HUES6 (cell line): ENCODE measurements around the gene FAM90A1.
"Not testable (repeated sequence)": the region's sequence is repeated elsewhere in the genome, so short reads cannot be mapped to it uniquely, and the experiment has no call there.

Experiments
- H3K27ac ChIP-seq: 2 replicates; pipeline ENCODE4 v1.7.0; 2013; ENCODE audit warnings: low read depth, mild to moderate bottlenecking, low read length, inconsistent platforms
- H3K27me3 ChIP-seq: 2 replicates; pipeline ENCODE4 v1.6.1; 2013; ENCODE audit warnings: low read length; ENCODE audit not compliant: control insufficient read depth, insufficient read depth
- H3K36me3 ChIP-seq: 2 replicates; pipeline ENCODE4 v1.6.1; 2013; ENCODE audit warnings: low read length; ENCODE audit not compliant: control insufficient read depth, insufficient read depth
- H3K4me1 ChIP-seq: 2 replicates; pipeline ENCODE4 v1.6.1; 2013; ENCODE audit warnings: low read length; ENCODE audit not compliant: control insufficient read depth, insufficient read depth
- H3K4me3 ChIP-seq: 2 replicates; pipeline ENCODE4 v1.5.1; 2013; ENCODE audit warnings: low read depth, low read length
- H3K9ac ChIP-seq: one replicate; pipeline ENCODE4 v1.6.1; 2013; ENCODE audit warnings: mild to moderate bottlenecking, low read length
- H3K9me3 ChIP-seq: 2 replicates; pipeline ENCODE4 v1.6.1; 2013; ENCODE audit warnings: low read depth, low read length; ENCODE audit not compliant: control insufficient read depth, insufficient read depth

FAM90A1 gene

DNA sequence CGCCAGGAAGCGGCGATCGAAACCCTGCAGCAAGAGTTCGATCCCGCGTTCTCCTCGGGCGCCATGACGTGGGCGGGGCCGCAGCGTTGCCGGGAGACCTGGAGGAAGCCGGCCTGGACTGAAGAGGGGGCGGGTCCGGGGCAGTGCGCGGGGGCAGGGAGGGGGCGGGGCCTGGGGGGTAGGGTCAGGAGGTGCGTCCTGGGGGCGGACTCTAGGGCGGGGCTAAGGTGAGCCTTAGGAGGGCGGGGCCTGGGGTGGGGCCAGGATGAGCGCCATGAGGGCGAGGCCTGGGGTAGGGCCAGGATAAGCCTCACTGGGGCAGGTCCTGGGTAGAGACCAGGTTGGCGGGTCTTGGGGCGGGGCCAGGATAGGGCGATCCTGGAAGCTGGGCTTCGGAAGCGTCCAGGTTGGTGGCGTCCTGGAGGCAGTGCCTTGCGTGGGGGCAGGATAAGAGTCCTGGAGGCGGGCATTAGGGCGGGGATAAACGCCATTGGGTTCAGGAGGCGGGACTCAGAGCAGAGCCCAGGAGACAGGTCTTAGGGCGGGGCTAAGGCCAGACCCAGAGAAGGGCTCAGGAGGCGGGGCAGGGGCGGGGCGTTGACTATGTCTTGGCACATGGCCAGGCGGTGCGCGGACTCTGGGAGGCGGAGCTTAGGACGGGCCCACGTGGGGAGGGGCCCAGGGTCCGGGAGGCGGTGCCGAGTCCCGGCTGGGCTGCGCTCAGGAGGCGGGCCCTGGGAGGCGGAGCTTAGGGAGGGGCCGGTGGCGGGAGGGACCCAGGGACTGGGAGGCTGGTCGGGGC lies 15.7 kb upstream of the FAM90A1 start:
- H3K4me1 ChIP-seq, H3K36me3 ChIP-seq, H3K9me3 ChIP-seq, H3K27me3 ChIP-seq: not testable (repeated sequence)
- Histone ChIP-seq H3K4me3 (peak overlapping the region; percentile 92), H3K27ac (peak overlapping the region; percentile 71; the same call in 1 of the 2 replicates), H3K9ac (peak overlapping the region; percentile 91)

DNA sequence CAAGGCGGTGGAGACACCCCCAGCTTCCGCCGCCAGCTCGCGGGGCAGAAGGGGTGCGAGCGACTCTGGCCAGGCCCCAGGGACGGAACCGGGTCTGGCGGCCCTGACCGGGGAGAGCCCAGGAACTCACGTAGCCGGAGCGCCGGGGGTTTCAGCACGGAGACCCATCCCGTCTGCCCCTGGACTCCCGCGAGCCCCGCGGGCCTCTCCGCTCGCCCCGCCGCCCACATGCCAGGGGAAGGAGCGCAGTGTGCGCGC lies 15.1 kb upstream of the FAM90A1 start:
- not testable (repeated sequence) for H3K27me3 ChIP-seq, H3K36me3 ChIP-seq, H3K4me1 ChIP-seq, H3K9me3 ChIP-seq
- peak overlapping the region; percentile 71; the same call in 1 of the 2 replicates for H3K27ac ChIP-seq
- H3K4me3 ChIP-seq = peak overlapping the region; percentile 92
- peak overlapping the region; percentile 91 for H3K9ac ChIP-seq

- not testable (repeated sequence) for H3K9me3 ChIP-seq, H3K36me3 ChIP-seq, H3K27me3 ChIP-seq, H3K4me1 ChIP-seq
- Histone ChIP-seq H3K9ac (peak overlapping the region; percentile 91), H3K27ac (peak overlapping the region; percentile 71; the same call in 1 of the 2 replicates), H3K4me3 (peak overlapping the region; percentile 92)
Measured at GRCh38 chr12:8241917-8242621, 14.7 kb upstream of the FAM90A1 start.

GRCh38 chr12:8240340-8241114 lies 13.1 kb upstream of the FAM90A1 start:
- not testable (repeated sequence) for H3K4me1 ChIP-seq, H3K4me3 ChIP-seq, H3K27me3 ChIP-seq, H3K9ac ChIP-seq, H3K27ac ChIP-seq, H3K36me3 ChIP-seq, H3K9me3 ChIP-seq

DNA sequence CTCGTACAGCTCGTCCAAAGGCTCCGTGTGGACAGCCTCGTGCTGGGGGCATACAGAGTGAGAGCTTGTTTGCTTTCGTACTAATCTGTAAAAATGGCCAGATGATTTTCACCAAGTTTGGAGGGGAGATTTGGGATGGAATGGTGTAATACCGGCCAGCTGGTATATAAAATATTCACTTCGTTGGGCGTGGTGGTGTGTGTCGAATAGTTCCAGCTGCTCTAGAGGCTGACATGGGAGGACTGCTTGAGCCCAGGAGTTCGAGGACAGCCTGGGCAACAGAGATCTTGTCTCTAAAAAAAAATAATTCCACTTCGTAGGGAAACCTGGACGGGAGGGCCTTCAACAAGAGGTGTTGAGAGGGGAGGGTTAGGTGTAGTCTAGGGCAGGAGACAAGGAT lies 9.6 kb upstream of the FAM90A1 start:
- not testable (repeated sequence) for H3K4me3 ChIP-seq, H3K9ac ChIP-seq, H3K36me3 ChIP-seq, H3K27me3 ChIP-seq, H3K4me1 ChIP-seq, H3K27ac ChIP-seq, H3K9me3 ChIP-seq

- H3K27ac ChIP-seq, H3K9me3 ChIP-seq, H3K9ac ChIP-seq, H3K4me1 ChIP-seq, H3K36me3 ChIP-seq, H3K4me3 ChIP-seq, H3K27me3 ChIP-seq: not testable (repeated sequence)
Measured at GRCh38 chr12:8235316-8236157, 8.1 kb upstream of the FAM90A1 start.

- H3K4me1 ChIP-seq, H3K36me3 ChIP-seq, H3K9ac ChIP-seq, H3K4me3 ChIP-seq, H3K27ac ChIP-seq, H3K9me3 ChIP-seq, H3K27me3 ChIP-seq: not testable (repeated sequence)
Measured at GRCh38 chr12:8234746-8235145, 7.3 kb upstream of the FAM90A1 start.

DNA sequence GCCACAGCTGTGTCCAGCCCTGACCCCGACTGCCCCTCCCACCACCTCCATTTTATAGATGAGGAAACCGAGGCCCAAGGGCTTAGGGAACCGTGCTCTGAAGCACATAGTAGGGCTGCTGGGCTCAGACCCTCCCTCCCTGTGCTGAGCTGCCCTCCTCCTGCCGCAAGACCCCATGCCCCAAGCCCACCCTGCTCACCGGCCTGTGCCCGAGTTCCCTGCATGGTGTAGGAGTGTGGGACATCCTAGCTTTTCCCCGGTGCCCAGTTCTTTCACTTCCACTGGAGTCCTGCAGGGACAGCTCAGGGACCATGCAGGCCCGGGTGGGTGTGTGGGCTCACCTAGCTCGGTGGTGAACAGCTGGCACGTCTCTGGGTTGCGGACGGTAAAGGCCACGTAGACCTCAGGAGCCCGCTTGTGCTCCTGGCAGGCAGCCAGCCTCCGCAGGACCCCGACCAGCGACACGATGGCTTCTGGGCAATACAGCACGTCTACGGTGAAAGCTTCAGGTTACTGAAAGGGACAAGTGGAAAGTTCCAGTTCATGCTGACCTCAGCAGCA lies 6.6 kb upstream of the FAM90A1 start:
- not testable (repeated sequence) for H3K9me3 ChIP-seq, H3K4me1 ChIP-seq, H3K9ac ChIP-seq, H3K4me3 ChIP-seq, H3K36me3 ChIP-seq, H3K27ac ChIP-seq, H3K27me3 ChIP-seq

DNA sequence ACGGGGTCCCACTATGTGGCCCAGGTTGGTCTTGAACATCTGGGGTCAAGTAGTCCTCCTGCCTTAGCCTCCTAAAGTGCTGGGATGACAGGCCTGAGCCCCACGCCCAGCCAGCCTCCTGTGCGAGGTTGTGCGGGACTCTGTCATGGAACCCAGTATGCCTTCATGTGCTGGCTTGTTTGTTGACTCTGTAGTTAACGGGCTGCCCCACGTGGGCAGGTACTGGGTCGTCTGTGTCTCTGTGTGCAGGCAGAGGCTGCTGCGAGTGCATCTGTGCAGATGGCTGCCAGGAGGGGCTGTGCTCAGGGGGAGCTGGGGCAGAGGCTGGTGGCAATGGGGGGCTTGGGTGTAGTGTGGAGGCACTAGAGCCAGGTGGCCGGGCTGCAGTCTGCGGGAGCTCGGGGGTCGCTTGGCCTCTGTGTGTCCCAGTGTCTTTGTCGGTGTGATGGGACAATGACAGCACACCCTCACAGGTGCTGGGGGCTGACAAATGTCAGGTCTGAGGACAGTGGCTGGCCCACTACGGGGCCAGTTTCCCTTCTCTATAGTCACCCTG lies 6.0 kb upstream of the FAM90A1 start:
- H3K36me3 ChIP-seq, H3K9me3 ChIP-seq, H3K4me1 ChIP-seq, H3K9ac ChIP-seq, H3K27ac ChIP-seq, H3K4me3 ChIP-seq, H3K27me3 ChIP-seq: not testable (repeated sequence)

GRCh38 chr12:8231666-8232608 lies 4.5 kb upstream of the FAM90A1 start:
- not testable (repeated sequence) for H3K27me3 ChIP-seq, H3K36me3 ChIP-seq, H3K27ac ChIP-seq, H3K9ac ChIP-seq, H3K4me3 ChIP-seq, H3K9me3 ChIP-seq, H3K4me1 ChIP-seq
